NCI-H1105 treated with DMSO at 0.1 percent for 48 hours (cell line): ENCODE measurements around the gene SLIT1.

Experiments used
- DNase-seq: peaks from one replicate; lab custom pipeline; 2025; lab: John Stamatoyannopoulos, UW

Gene SLIT1

GRCh38 chr10:97022616-97023015, 163.1 kb downstream of the SLIT1 start:
- no peak for DNase-seq

GRCh38 chr10:97020452-97021400, 165.0 kb downstream of the SLIT1 start:
- DNase-seq, result no peak

- DNase-seq, result no peak
Measured at GRCh38 chr10:97019213-97019844, 166.4 kb downstream of the SLIT1 start.

- no peak for DNase-seq
Measured at GRCh38 chr10:97018251-97019212, 167.2 kb downstream of the SLIT1 start.

GRCh38 chr10:97017474-97017903, 168.3 kb downstream of the SLIT1 start:
- DNase-seq, result no peak

- no peak for DNase-seq
Measured at GRCh38 chr10:97016728-97017473, 168.9 kb downstream of the SLIT1 start.

- no peak for DNase-seq
Measured at GRCh38 chr10:97015240-97015639, 170.5 kb downstream of the SLIT1 start.

- no peak for DNase-seq
Measured at GRCh38 chr10:97013983-97014382, 171.8 kb downstream of the SLIT1 start.

- no peak for DNase-seq
Measured at GRCh38 chr10:97013568-97013967, 172.2 kb downstream of the SLIT1 start.

GRCh38 chr10:97012470-97012869, 173.3 kb downstream of the SLIT1 start:
- no peak for DNase-seq

- DNase-seq, result no peak
Measured at GRCh38 chr10:97011397-97011796, 174.4 kb downstream of the SLIT1 start.

GRCh38 chr10:97010695-97011206, 175.0 kb downstream of the SLIT1 start:
- DNase-seq, result no peak

GRCh38 chr10:97007417-97007816, 178.3 kb downstream of the SLIT1 start:
- DNase-seq, result no peak

- DNase-seq, result no peak
Measured at GRCh38 chr10:97006364-97006763, 179.4 kb downstream of the SLIT1 start.

GRCh38 chr10:97005349-97005748, 180.4 kb downstream of the SLIT1 start:
- DNase-seq, result no peak

GRCh38 chr10:97004591-97004990, 181.2 kb downstream of the SLIT1 start:
- DNase-seq, result no peak

- DNase-seq, result no peak
Measured at GRCh38 chr10:97003804-97004201, 182.0 kb downstream of the SLIT1 start.

GRCh38 chr10:97003151-97003803, 182.5 kb downstream of the SLIT1 start:
- DNase-seq, result no peak

- no peak for DNase-seq
Measured at GRCh38 chr10:97002670-97003069, 183.1 kb downstream of the SLIT1 start.

- DNase-seq, result no peak
Measured at GRCh38 chr10:97001183-97001991, 184.4 kb downstream of the SLIT1 start.
